Spinal cord (tissue), 10 donors: Measurements from ENCODE around the gene ATP10A. TPM values are rescaled to one million over a fixed set of nuclear protein-coding genes. Genes with fewer than 3 reads are reported as not detected.

Source experiments
- DNase-seq, 6 donors: peaks; one replicate each; pipeline versions ENCODE4 v3.0.0 to v3.0.0-alpha.2; 2013 to 2015; ENCODE audit warnings: low spot score in 6 of 6, low read depth in 4 of 6
- H3K27ac ChIP-seq: one replicate; pipeline ENCODE4 v1.5.1; 2013; ENCODE audit warnings: low read depth, low read length, control low read depth
- H3K27me3 ChIP-seq: one replicate; pipeline ENCODE4 v1.6.1; 2013; ENCODE audit warnings: low read length; ENCODE audit not compliant: control insufficient read depth, insufficient read depth
- H3K36me3 ChIP-seq: one replicate; pipeline ENCODE4 v1.6.1; 2013; ENCODE audit warnings: low read length; ENCODE audit not compliant: control insufficient read depth, insufficient read depth
- H3K4me1 ChIP-seq: one replicate; pipeline ENCODE4 v1.6.1; 2013; ENCODE audit warnings: low read length; ENCODE audit not compliant: control insufficient read depth, insufficient read depth
- H3K4me3 ChIP-seq: one replicate; pipeline ENCODE4 v1.5.1; 2013; ENCODE audit warnings: low read depth, low read length, control low read depth
- H3K9me3 ChIP-seq: one replicate; pipeline ENCODE4 v1.6.1; 2013; ENCODE audit warnings: low read length; ENCODE audit not compliant: control insufficient read depth, insufficient read depth
- WGBS: methylation state at CpG from one replicate; pipeline ENCODE4 v1.1.5; 2013; ENCODE audit warnings: missing lambda C conversion rate; ENCODE audit not compliant: insufficient coverage; 5-methylcytosine and 5-hydroxymethylcytosine counted together
- polyA plus RNA-seq, 2 donors: library from polyadenylated mRNA; unstranded; fragments of 120-200 nt; gene quantifications; one replicate each; pipeline ENCODE4 v1.2.1, GENCODE V29; 2013; ENCODE audit not compliant: insufficient read length in 2 of 2
- total RNA-seq, 2 donors: library from RNA; depleted of rRNA in 1 of 2; stranded (reverse); fragments of 120-200 nt in 1 of 2; fragments of >200 nt in 1 of 2; gene quantifications; one replicate each; pipeline versions ENCODE4 v1.2.3 to v1.2.4, GENCODE V29; 2013 to 2014
- donor health status: healthy.

The ATP10A gene
- total and polyA plus RNA-seq, 4 donors, result 3.6 to 5.4 (median 4.4) TPM

- Histone ChIP-seq H3K27ac (no peak overlapping the region), H3K27me3 (peaks cover 2% of the 10 kb centered on the region), H3K4me1 (peaks cover 4% of the 10 kb centered on the region), H3K9me3 (no peaks in the 10 kb centered on the region), H3K36me3 (no peaks in the 10 kb centered on the region), H3K4me3 (no peak overlapping the region)
- WGBS, result 92% methylated on average over 7 of the region's 8 CpGs
- DNase-seq, result no peak
Measured at GRCh38 chr15:25810154-25810553, 53.0 kb downstream of the ATP10A start.

- DNase-seq, result no peak
- peaks cover 4% of the 10 kb centered on the region for H3K4me1 ChIP-seq
- no peaks in the 10 kb centered on the region for H3K36me3 ChIP-seq
- no peak overlapping the region for H3K27ac ChIP-seq
- 58% methylated on average over 3 of the region's 6 CpGs for WGBS
- no peak overlapping the region for H3K4me3 ChIP-seq
- H3K9me3 ChIP-seq, result no peaks in the 10 kb centered on the region
- H3K27me3 ChIP-seq, result no peaks in the 10 kb centered on the region
Measured at GRCh38 chr15:25807063-25807462, 56.1 kb downstream of the ATP10A start.

- H3K27ac ChIP-seq, result no peak overlapping the region
- DNase-seq, result peak in 1 of 6 donors; percentile 61
- 66% methylated on average over 11 of the region's 12 CpGs for WGBS
- H3K4me3 ChIP-seq, result no peak overlapping the region
- no peaks in the 10 kb centered on the region for H3K27me3 ChIP-seq
- no peaks in the 10 kb centered on the region for H3K36me3 ChIP-seq
- H3K4me1 ChIP-seq, result no peaks in the 10 kb centered on the region
- no peaks in the 10 kb centered on the region for H3K9me3 ChIP-seq
Measured at GRCh38 chr15:25805031-25805430, 58.1 kb downstream of the ATP10A start.

- 50% methylated on average over 2 of the region's 7 CpGs for WGBS
- H3K36me3 ChIP-seq, result no peaks in the 10 kb centered on the region
- H3K27me3 ChIP-seq, result no peaks in the 10 kb centered on the region
- no peak for DNase-seq
- no peaks in the 10 kb centered on the region for H3K9me3 ChIP-seq
- H3K4me1 ChIP-seq, result no peaks in the 10 kb centered on the region
- no peak overlapping the region for H3K4me3 ChIP-seq
- H3K27ac ChIP-seq, result no peak overlapping the region
Measured at GRCh38 chr15:25804451-25804850, 58.7 kb downstream of the ATP10A start.

- H3K4me1 ChIP-seq, result no peaks in the 10 kb centered on the region
- H3K4me3 ChIP-seq, result no peak overlapping the region
- H3K27ac ChIP-seq, result no peak overlapping the region
- no peaks in the 10 kb centered on the region for H3K36me3 ChIP-seq
- WGBS, result 89% methylated on average over 8 of the region's 10 CpGs
- no peak for DNase-seq
- no peaks in the 10 kb centered on the region for H3K9me3 ChIP-seq
- H3K27me3 ChIP-seq, result no peaks in the 10 kb centered on the region
Measured at GRCh38 chr15:25803541-25803940, 59.6 kb downstream of the ATP10A start.

- 96% methylated on average over 11 of the region's 11 CpGs for WGBS
- H3K27ac ChIP-seq, result no peak overlapping the region
- DNase-seq, result no peak
Measured at GRCh38 chr15:25803036-25803435, 60.1 kb downstream of the ATP10A start.

GRCh38 chr15:25802285-25802830 is 60.8 kb downstream of the ATP10A start:
- H3K9me3 ChIP-seq, result no peaks in the 10 kb centered on the region
- no peak overlapping the region for H3K27ac ChIP-seq
- 93% methylated on average over 16 of the region's 16 CpGs for WGBS
- peaks cover 3% of the 10 kb centered on the region for H3K4me1 ChIP-seq
- H3K36me3 ChIP-seq, result no peaks in the 10 kb centered on the region
- H3K27me3 ChIP-seq, result no peaks in the 10 kb centered on the region
- H3K4me3 ChIP-seq, result no peak overlapping the region
- no peak for DNase-seq

More at GRCh38 chr15:25803036-25803435, 60.1 kb downstream of the ATP10A start:
- no peaks in the 10 kb centered on the region for H3K9me3 ChIP-seq
- no peaks in the 10 kb centered on the region for H3K4me1 ChIP-seq
- H3K27me3 ChIP-seq, result no peaks in the 10 kb centered on the region
- H3K36me3 ChIP-seq, result no peaks in the 10 kb centered on the region
- H3K4me3 ChIP-seq, result no peak overlapping the region

- Histone ChIP-seq H3K27ac (no peak overlapping the region), H3K4me3 (no peak overlapping the region), H3K4me1 (peaks cover 3% of the 10 kb centered on the region), H3K36me3 (no peaks in the 10 kb centered on the region), H3K9me3 (no peaks in the 10 kb centered on the region), H3K27me3 (no peaks in the 10 kb centered on the region)
- DNase-seq, result peak in 1 of 6 donors; percentile 44
- WGBS, result 80% methylated on average over 20 of the region's 24 CpGs
Measured at GRCh38 chr15:25801586-25802284, 61.4 kb downstream of the ATP10A start.

GRCh38 chr15:25800761-25801515 is 62.2 kb downstream of the ATP10A start:
- 92% methylated on average over 8 of the region's 10 CpGs for WGBS
- H3K4me1 ChIP-seq, result peaks cover 3% of the 10 kb centered on the region

More at GRCh38 chr15:25800761-25801515, 62.2 kb downstream of the ATP10A start:
- Histone ChIP-seq H3K27ac (no peak overlapping the region), H3K36me3 (no peaks in the 10 kb centered on the region), H3K9me3 (no peaks in the 10 kb centered on the region), H3K4me3 (no peak overlapping the region), H3K27me3 (no peaks in the 10 kb centered on the region)
- no peak for DNase-seq
